Measurements from ENCODE around the gene RNF43. TPM values are rescaled to one million over a fixed set of nuclear protein-coding genes. Genes with fewer than 3 reads are reported as not detected.
A peak's percentile ranks its signal among the peaks of the same experiment; 100 is the strongest.

RNF43 gene
- total RNA-seq, 1 experiment from 2014 or later, result 42.2 TPM

GRCh38 chr17:58379511-58379824 is 37.9 kb downstream of the RNF43 start:
- peaks cover 93% of the 10 kb centered on the region for H3K79me2 ChIP-seq (ENCODE audit: insufficient read depth, low read length)
- CTCF ChIA-PET, result interaction anchor here (1.2 kb wide), 1 partner anchor 9 kb away, joined by 3 read pairs; no protein-coding TSS in a partner anchor
- H3K9ac ChIP-seq (ENCODE audit: low read length), result no peak overlapping the region
- H2AFZ ChIP-seq (ENCODE audit: low read depth, low read length, poor library complexity, severe bottlenecking), result no peak overlapping the region
- TF ChIP-seq CTCF (IDR thresholded peaks at IDR 0.05 in 2 of 3, conservative IDR thresholded peaks at IDR 0.05 in 1 of 3; ENCODE audit: borderline replicate concordance in 1 of 3, insufficient read depth in 1 of 3, low read depth in 2 of 3, low read length in 2 of 3) (no peak), JUND (IDR thresholded peaks at IDR 0.05) (no peak), POLR2A (IDR thresholded peaks at IDR 0.05; ENCODE audit: borderline replicate concordance, extremely low read depth, insufficient read depth, insufficient read length) (no peak), ATF3 (IDR thresholded peaks at IDR 0.05) (no peak), RAD21 (IDR thresholded peaks at IDR 0.05; ENCODE audit: low read depth) (no peak), CEBPB (IDR thresholded peaks at IDR 0.05; ENCODE audit: low read depth) (no peak), FOSL1 (IDR thresholded peaks at IDR 0.05; ENCODE audit: low read depth) (no peak), SIN3A (IDR thresholded peaks at IDR 0.05; ENCODE audit: low read depth) (no peak), ZFX (IDR thresholded peaks at IDR 0.05) (no peak), CBX3 (IDR thresholded peaks at IDR 0.05; ENCODE audit: low read depth) (no peak), EGR1 (IDR thresholded peaks at IDR 0.05; ENCODE audit: low read depth) (no peak)
- ATAC-seq (no peak), DNase-seq (ENCODE audit: low read depth, low spot score) (no peak)
- no peak overlapping the region for H3K4me3 ChIP-seq (replicated peaks in 1 of 2; ENCODE audit: low read depth in 1 of 2, low read length in 2 of 2)
- peaks cover 0 to 7% of the 10 kb centered on the region in 2 experiments; a peak in 1 of 4 replicates for H3K36me3 ChIP-seq (ENCODE audit: control insufficient read depth in 1 of 2, insufficient read depth in 2 of 2, low read length in 2 of 2)
- no TSS peak for BruUV-seq (replicated peaks)
- H3K4me2 ChIP-seq (ENCODE audit: low read length), result no peak overlapping the region; the same call in 1 of the 2 replicates
- no peaks in the 10 kb centered on the region for H4K20me1 ChIP-seq (ENCODE audit: insufficient read depth)
- no peaks in the 10 kb centered on the region for H3K9me3 ChIP-seq (ENCODE audit: control insufficient read depth in 1 of 2, insufficient read depth in 1 of 2, low read depth in 1 of 2, low read length in 2 of 2)
- peak overlapping the region; percentile 4; the same call in 1 of the 2 replicates for H3K27ac ChIP-seq (ENCODE audit: low read depth, low read length)
- peaks cover 84 to 86% of the 10 kb centered on the region in 2 experiments for H3K4me1 ChIP-seq (ENCODE audit: control insufficient read depth in 1 of 2, insufficient read depth in 2 of 2, low read length in 2 of 2)
- no peaks in the 10 kb centered on the region for H3K27me3 ChIP-seq (ENCODE audit: insufficient read depth, low read length)
- RAD21 ChIA-PET (ENCODE audit: low non-redundant PET in 1 of 2, low total read pairs in 2 of 2, uncharacterized antibody in 2 of 2, unreplicated experiment in 2 of 2), result no interaction called here
- POLR2A ChIA-PET, result interaction anchor here (0.9 to 4.0 kb wide), 4 partner anchors 9 to 38 kb away, joined by 3 to 17 read pairs (median 4); partner anchors contain the start of genes RNF43 and SUPT4H1
- H3K9me2 ChIP-seq (ENCODE audit: insufficient read depth), result no peaks in the 10 kb centered on the region
- intact Hi-C loops (cut with micrococcal nuclease), result no loop called here
